GM19463 (cell line): Measurements from ENCODE around the gene CCDC86.
"Not testable (repeated sequence)": the region's sequence is repeated elsewhere in the genome, so short reads cannot be mapped to it uniquely, and the experiment has no call there.

Source experiments
- ATAC-seq: cut with Tn5 transposase; IDR thresholded peaks from one replicate; pipeline ENCODE4 v1.9.1; 2021; ENCODE audit warnings: mild to moderate bottlenecking, moderate library complexity; ENCODE audit not compliant: unreplicated experiment

CCDC86 gene

GRCh38 chr11:60841797-60842667 is at the start of gene CCDC86:
TSS of gene CCDC86 (plus strand) at chr11:60842113. CDS start at chr11:60842125, 12 bp downstream.
- peak; percentile 89 for ATAC-seq

GRCh38 chr11:60792521-60792920 is 49.4 kb upstream of the CCDC86 start:
- no peak for ATAC-seq

- no peak for ATAC-seq
These were observed 46.6 kb upstream of the CCDC86 start for GRCh38 chr11:60795291-60795690.

GRCh38 chr11:60797846-60798630 is 43.9 kb upstream of the CCDC86 start:
- ATAC-seq, result no peak

GRCh38 chr11:60798631-60799030 is 43.3 kb upstream of the CCDC86 start:
- ATAC-seq, result no peak

GRCh38 chr11:60801194-60801593 is 40.7 kb upstream of the CCDC86 start:
- ATAC-seq, result no peak

- no peak for ATAC-seq
These were observed 38.5 kb upstream of the CCDC86 start for GRCh38 chr11:60803273-60803936.

GRCh38 chr11:60809249-60809648 is 32.7 kb upstream of the CCDC86 start:
- ATAC-seq, result no peak

- no peak for ATAC-seq
These were observed 32.2 kb upstream of the CCDC86 start for GRCh38 chr11:60809691-60810090.

- ATAC-seq, result no peak
These were observed 31.8 kb upstream of the CCDC86 start for GRCh38 chr11:60810151-60810550.

GRCh38 chr11:60810569-60810968 is 31.3 kb upstream of the CCDC86 start:
- ATAC-seq, result no peak

GRCh38 chr11:60813324-60813723 is 28.6 kb upstream of the CCDC86 start:
- ATAC-seq, result no peak

GRCh38 chr11:60814112-60814511 is 27.8 kb upstream of the CCDC86 start:
- no peak for ATAC-seq

GRCh38 chr11:60816590-60817157 is 25.2 kb upstream of the CCDC86 start:
- no peak for ATAC-seq

GRCh38 chr11:60818057-60818456 is 23.9 kb upstream of the CCDC86 start:
- no peak for ATAC-seq

- ATAC-seq, result peak; percentile 68
These were observed 19.9 kb upstream of the CCDC86 start for GRCh38 chr11:60821827-60822599.

- not testable (repeated sequence) for ATAC-seq
These were observed 18.1 kb upstream of the CCDC86 start for GRCh38 chr11:60823745-60824306.

GRCh38 chr11:60825118-60825517 is 16.8 kb upstream of the CCDC86 start:
- ATAC-seq, result no peak

- ATAC-seq, result no peak
These were observed 16.1 kb upstream of the CCDC86 start for GRCh38 chr11:60825790-60826189.
